K562 (cell line): ENCODE data around the gene C2orf42. TPM values are rescaled to one million over a fixed set of nuclear protein-coding genes. Genes with fewer than 3 reads are reported as not detected.

ENCODE experiments used
- EP400 ChIP-seq: fragments of 450-650 bp; IDR thresholded peaks from 2 replicates; pipeline ENCODE4 v1.6.1; 2017; ENCODE audit warnings: antibody characterized with exemption, mild to moderate bottlenecking, moderate library complexity
- FOXJ3 ChIP-seq: sonication (generic); formaldehyde crosslinking; IDR thresholded peaks from 2 replicates; pipeline ENCODE4 v1.4.0; 2020; ENCODE audit warnings: mild to moderate bottlenecking, missing genetic modification reagents
- RBM14 ChIP-seq: fragments of 200-400 bp; formaldehyde crosslinking; IDR thresholded peaks from 2 replicates; pipeline ENCODE4 v1.6.1; 2018; ENCODE audit warnings: low read depth, mild to moderate bottlenecking, low read length, moderate library complexity, borderline replicate concordance; ENCODE audit not compliant: insufficient read depth
- RBM15 ChIP-seq: fragments of 200-400 bp; formaldehyde crosslinking; IDR thresholded peaks from 2 replicates; pipeline ENCODE4 v1.6.1; 2018; ENCODE audit warnings: mild to moderate bottlenecking, low read length, moderate library complexity; ENCODE audit not compliant: insufficient read depth
- RFX7 ChIP-seq: fragments of 250-450 bp; sonication (Bioruptor Pico); IDR thresholded peaks from 2 replicates; pipeline ENCODE4 v1.5.1; 2021; ENCODE audit warnings: mild to moderate bottlenecking
- TAF9B ChIP-seq: fragments of 450-650 bp; IDR thresholded peaks from 2 replicates; pipeline ENCODE4 v1.6.1; 2018; ENCODE audit warnings: mild to moderate bottlenecking; ENCODE audit not compliant: partially characterized antibody
- ZNF766 ChIP-seq: fragments of 200-800 bp; sonication (Bioruptor generic); conservative IDR thresholded peaks from 2 replicates; pipeline ENCODE4 v1.6.1; 2016; ENCODE audit warnings: missing genetic modification characterization, missing compliant biosample characterization
- polyA plus RNA-seq, 8 experiments: library from polyadenylated mRNA; depleted of rRNA in 4 of 8; stranded (reverse) in 5 of 8; unstranded in 3 of 8; fragments of >200 nt; fragmentation: Nextera tagmentation in 2 of 8; fragmentation: Illumina TruSeq in 1 of 8; extraction: Ambion mirVana in 2 of 8; extraction: Trizol in 1 of 8; gene quantifications; 2 replicates each; pipeline versions ENCODE4 v1.2.1 to v1.2.3, GENCODE V29; 2011 to 2014; ENCODE audit warnings: inconsistent platforms in 1 of 8, missing spikeins in 1 of 8
- total RNA-seq, 7 experiments: library from RNA; depleted of rRNA in 6 of 7; stranded (reverse); fragments of >200 nt in 6 of 7; fragmentation: Illumina TruSeq in 2 of 7; extraction: Trizol in 2 of 7; gene quantifications; 2 replicates each; pipeline versions ENCODE4 v1.2.1 to v1.2.3, GENCODE V29; 2011 to 2021; ENCODE audit warnings: low replicate concordance in 1 of 7
- TF ChIP-seq, protein P1 (sequence below): fragments of 250-450 bp; sonication (Bioruptor Pico); IDR thresholded peaks from 2 replicates; pipeline ENCODE4 v1.4.0; 2020; ENCODE audit warnings: mild to moderate bottlenecking, moderate library complexity
- TF ChIP-seq, protein P2 (sequence below): fragments of 450-650 bp; IDR thresholded peaks from 2 replicates; pipeline ENCODE4 v1.6.1; 2017; ENCODE audit warnings: mild to moderate bottlenecking, moderate library complexity
- TF ChIP-seq, protein P3 (sequence below): fragments of 450-650 bp; conservative IDR thresholded peaks from 2 replicates; pipeline ENCODE4 v1.6.1; 2016; ENCODE audit warnings: missing genetic modification characterization, low read depth, mild to moderate bottlenecking, control low read depth, missing compliant biosample characterization
- TF ChIP-seq, protein P4 (sequence below): fragments of 200-800 bp; sonication (Bioruptor generic); IDR thresholded peaks from 2 replicates; pipeline ENCODE4 v1.6.1; 2017; ENCODE audit warnings: missing genetic modification characterization, missing compliant biosample characterization
- TF ChIP-seq, protein P5 (sequence below): IDR thresholded peaks from 2 replicates; pipeline ENCODE4 v1.6.1; 2012; ENCODE audit warnings: low read depth, low read length, improper control_type of control experiment, borderline replicate concordance

The C2orf42 gene
- total and polyA plus RNA-seq, 9 of the 15 experiments (the other 6 are each of a cell fraction or from before 2014, with no cell fraction given): 4.6 to 10.9 (median 7.5) TPM

DNA sequence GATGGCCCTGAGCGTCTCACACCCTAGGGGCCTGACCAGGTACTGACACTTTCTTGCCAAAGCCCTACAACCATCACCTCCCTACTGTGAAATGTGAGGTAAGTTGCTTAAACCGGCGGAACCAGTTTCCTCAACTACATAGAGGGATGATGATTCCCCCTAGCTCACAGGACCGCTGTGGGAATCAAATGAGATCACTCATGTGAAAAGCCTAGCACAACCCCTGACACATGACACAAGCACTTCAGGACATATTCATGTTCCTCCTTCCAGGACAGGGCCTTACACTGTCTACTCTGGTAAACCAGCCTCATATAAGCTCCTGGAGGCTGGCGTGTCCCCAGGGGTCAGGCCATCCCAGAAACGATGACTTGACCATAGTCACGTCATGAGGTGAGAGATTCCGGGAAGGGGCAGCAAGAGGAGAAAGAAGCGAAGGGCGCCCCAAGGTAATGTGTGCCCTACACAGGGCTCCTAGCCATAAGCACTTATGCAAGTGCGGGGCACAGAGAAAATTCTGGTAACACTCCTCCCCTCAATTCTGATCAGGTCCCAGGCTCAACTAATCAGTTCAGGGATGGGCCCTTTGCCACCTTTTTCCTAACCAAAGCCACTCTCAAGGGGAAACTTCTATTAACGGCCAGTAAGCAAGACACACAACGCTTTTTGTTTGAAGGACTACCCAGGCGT, 49.5 kb downstream of the C2orf42 start (continued):
- TF ChIP-seq, protein P1, sequence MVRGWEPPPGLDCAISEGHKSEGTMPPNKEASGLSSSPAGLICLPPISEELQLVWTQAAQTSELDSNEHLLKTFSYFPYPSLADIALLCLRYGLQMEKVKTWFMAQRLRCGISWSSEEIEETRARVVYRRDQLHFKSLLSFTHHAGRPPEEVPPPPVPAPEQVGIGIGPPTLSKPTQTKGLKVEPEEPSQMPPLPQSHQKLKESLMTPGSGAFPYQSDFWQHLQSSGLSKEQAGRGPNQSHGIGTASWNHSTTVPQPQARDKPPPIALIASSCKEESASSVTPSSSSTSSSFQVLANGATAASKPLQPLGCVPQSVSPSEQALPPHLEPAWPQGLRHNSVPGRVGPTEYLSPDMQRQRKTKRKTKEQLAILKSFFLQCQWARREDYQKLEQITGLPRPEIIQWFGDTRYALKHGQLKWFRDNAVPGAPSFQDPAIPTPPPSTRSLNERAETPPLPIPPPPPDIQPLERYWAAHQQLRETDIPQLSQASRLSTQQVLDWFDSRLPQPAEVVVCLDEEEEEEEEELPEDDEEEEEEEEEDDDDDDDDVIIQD: no peak
- TF ChIP-seq FOXJ3 (no peak), RFX7 (CRISPR knock-in tag) (no peak), RBM15 (no peak), RBM14 (no peak), ZNF766 (peak; percentile 76), TAF9B (no peak), EP400 (no peak; the same call in 1 of the 2 replicates)
- TF ChIP-seq, protein P2, sequence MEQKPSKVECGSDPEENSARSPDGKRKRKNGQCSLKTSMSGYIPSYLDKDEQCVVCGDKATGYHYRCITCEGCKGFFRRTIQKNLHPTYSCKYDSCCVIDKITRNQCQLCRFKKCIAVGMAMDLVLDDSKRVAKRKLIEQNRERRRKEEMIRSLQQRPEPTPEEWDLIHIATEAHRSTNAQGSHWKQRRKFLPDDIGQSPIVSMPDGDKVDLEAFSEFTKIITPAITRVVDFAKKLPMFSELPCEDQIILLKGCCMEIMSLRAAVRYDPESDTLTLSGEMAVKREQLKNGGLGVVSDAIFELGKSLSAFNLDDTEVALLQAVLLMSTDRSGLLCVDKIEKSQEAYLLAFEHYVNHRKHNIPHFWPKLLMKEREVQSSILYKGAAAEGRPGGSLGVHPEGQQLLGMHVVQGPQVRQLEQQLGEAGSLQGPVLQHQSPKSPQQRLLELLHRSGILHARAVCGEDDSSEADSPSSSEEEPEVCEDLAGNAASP: no peak
- TF ChIP-seq, protein P3, sequence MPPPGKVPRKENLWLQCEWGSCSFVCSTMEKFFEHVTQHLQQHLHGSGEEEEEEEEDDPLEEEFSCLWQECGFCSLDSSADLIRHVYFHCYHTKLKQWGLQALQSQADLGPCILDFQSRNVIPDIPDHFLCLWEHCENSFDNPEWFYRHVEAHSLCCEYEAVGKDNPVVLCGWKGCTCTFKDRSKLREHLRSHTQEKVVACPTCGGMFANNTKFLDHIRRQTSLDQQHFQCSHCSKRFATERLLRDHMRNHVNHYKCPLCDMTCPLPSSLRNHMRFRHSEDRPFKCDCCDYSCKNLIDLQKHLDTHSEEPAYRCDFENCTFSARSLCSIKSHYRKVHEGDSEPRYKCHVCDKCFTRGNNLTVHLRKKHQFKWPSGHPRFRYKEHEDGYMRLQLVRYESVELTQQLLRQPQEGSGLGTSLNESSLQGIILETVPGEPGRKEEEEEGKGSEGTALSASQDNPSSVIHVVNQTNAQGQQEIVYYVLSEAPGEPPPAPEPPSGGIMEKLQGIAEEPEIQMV (tag): no peak
- TF ChIP-seq, protein P4, sequence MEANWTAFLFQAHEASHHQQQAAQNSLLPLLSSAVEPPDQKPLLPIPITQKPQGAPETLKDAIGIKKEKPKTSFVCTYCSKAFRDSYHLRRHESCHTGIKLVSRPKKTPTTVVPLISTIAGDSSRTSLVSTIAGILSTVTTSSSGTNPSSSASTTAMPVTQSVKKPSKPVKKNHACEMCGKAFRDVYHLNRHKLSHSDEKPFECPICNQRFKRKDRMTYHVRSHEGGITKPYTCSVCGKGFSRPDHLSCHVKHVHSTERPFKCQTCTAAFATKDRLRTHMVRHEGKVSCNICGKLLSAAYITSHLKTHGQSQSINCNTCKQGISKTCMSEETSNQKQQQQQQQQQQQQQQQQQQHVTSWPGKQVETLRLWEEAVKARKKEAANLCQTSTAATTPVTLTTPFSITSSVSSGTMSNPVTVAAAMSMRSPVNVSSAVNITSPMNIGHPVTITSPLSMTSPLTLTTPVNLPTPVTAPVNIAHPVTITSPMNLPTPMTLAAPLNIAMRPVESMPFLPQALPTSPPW (CRISPR knock-in tag): no peak; the same call in 1 of the 2 replicates
- TF ChIP-seq, protein P5, sequence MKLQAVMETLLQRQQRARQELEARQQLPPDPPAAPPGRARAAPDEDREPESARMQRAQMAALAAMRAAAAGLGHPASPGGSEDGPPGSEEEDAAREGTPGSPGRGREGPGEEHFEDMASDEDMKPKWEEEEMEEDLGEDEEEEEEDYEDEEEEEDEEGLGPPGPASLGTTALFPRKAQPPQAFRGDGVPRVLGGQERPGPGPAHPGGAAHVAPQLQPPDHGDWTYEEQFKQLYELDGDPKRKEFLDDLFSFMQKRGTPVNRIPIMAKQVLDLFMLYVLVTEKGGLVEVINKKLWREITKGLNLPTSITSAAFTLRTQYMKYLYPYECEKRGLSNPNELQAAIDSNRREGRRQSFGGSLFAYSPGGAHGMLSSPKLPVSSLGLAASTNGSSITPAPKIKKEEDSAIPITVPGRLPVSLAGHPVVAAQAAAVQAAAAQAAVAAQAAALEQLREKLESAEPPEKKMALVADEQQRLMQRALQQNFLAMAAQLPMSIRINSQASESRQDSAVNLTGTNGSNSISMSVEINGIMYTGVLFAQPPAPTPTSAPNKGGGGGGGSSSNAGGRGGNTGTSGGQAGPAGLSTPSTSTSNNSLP: no peak
